Raji (cell line): ENCODE data around the gene ZNF292.

Experiments used
- POLR2A ChIP-seq: IDR thresholded peaks from 2 replicates; pipeline ENCODE4 v1.6.1; 2011; ENCODE audit warnings: low read depth, low read length, control low read depth; ENCODE audit not compliant: insufficient read depth

ZNF292 gene

GRCh38 chr6:87152526-87152955, 2.8 kb upstream of the ZNF292 start:
- TF ChIP-seq POLR2A = no peak

DNA sequence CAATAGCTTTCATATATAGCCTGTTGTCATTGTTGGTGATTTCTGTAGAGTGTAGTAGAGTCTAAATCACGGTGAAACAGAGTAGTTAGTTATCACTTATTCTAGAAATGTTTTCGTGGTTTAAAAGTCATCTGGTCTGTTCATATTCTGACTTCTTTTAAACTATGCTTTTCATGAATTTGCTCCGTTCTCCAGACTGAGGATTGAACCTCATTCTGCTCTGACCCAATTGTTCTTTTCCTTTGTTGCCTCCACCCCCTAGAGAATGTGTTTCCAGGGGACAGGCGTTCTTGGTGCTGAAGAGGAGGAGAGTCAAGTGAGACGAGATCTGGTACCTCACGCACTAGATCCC, 748 bp upstream of the ZNF292 start:
- no peak for TF ChIP-seq POLR2A

DNA sequence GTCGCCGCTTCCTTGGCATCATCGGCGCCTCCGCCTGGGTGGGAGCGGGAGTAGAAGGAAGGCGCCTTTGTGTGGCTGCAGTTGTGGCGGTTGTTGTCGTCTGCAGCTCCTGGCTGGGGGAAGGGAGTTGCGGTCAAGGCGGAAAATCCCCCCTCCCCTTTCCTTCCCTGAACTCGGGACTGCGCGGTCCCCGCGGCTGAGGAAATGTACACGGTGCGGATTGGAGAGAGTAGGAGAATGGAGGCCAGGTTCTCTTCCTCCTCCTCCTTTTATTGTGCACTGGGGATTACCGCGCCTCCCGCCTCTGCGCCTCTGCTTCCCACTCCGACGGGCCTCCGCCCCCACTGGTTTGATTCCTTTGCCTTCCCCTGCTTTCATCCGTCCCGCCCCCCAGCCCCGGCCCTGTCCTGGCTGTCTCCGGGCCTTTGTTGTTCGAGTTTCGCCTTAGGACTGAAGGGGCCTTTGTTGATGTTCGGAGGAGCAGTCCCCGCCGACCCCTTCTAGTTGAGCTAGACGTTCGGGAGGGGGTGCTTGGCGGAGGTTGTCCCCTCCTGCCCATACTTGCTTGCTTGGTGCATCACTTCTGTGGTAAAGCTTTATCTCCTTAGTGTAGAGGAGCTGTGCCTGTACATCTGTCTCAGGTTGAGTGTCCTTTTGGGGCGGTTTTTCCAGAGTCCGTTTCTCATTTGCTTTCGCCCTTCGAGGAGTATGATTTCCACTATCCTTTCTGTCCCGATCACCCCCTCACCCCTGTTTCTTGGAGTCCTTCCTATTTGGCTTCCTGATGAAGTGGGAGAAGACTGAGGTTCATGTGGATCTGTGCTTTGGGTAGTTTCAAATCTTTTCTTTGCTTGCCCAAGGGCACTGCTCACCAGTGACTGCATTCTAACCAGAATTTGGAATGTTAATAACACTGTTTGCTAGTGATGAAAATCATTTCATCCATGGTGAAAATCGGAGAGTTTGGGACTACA, 764 bp downstream of the ZNF292 start:
- no peak for TF ChIP-seq POLR2A

- TF ChIP-seq POLR2A = no peak
These were observed 5.9 kb downstream of the ZNF292 start for GRCh38 chr6:87161299-87161698.

GRCh38 chr6:87164004-87164403, 8.6 kb downstream of the ZNF292 start:
- no peak for TF ChIP-seq POLR2A

DNA sequence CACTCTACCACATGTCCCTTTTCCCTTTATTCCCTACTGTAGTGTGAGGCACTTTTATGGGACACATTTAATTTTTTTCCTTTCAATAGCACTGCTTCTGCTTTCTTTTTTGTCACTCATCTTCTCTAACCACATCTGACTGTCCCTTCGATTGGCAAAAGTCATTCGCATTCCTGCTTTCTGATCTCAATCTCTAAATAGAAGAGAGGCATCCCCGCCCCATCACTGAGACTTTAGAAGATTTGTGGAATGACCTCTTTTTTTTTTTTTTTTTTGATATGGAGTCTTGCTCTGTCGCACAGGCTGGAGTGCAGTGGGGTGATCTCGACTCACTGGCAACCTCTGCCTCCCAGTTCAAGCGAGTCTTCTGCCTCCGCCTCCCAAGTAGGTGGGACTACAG, 9.1 kb downstream of the ZNF292 start:
- no peak for TF ChIP-seq POLR2A

GRCh38 chr6:87165185-87165584, 9.8 kb downstream of the ZNF292 start:
- TF ChIP-seq POLR2A = no peak

GRCh38 chr6:87171938-87172633, 16.7 kb downstream of the ZNF292 start:
- no peak for TF ChIP-seq POLR2A

GRCh38 chr6:87174078-87174579, 18.8 kb downstream of the ZNF292 start:
- TF ChIP-seq POLR2A = no peak

- no peak for TF ChIP-seq POLR2A
These were observed 21.1 kb downstream of the ZNF292 start for GRCh38 chr6:87176493-87176892.

- no peak for TF ChIP-seq POLR2A
These were observed 24.9 kb downstream of the ZNF292 start for GRCh38 chr6:87180105-87180728.

DNA sequence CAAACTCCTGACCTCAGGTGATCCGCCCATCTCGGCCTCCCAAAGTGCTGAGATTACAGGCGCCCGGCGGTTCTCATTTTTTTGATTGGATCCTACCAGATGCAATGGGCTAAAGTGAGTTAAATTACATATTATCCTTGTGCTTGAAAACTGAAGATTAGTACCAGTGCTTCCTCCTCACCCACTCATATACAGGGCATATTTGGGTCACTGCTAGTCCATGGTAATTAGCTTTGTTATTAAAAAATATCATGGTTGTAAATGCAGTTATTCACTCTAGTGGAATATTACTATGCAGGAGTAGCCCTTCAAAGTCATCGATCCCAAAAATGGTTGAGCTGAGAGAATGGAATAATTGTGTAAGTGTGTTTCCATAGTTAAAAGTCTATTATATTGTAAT, 26.5 kb downstream of the ZNF292 start:
- no peak for TF ChIP-seq POLR2A

GRCh38 chr6:87182321-87182720, 27.0 kb downstream of the ZNF292 start:
- TF ChIP-seq POLR2A = no peak

DNA sequence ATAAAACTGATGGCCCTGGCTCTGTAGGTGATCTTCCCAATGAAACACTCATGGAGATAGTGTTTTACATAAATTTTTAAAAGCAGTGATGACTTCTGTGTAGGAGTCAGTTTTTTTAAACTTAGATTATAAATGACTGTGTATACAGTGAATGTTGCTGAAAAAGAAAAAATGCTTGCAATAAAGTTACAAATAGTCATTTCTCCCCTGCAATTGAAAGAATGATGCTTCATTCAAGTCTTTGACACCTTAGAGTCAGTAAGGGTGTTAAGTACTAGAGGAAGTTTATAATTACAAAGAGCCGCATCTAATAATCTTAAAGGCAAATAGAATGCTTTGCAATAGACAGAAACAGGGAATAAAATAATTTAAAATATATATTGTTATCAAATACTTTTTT, 27.6 kb downstream of the ZNF292 start:
- no peak for TF ChIP-seq POLR2A

GRCh38 chr6:87183687-87184086, 28.3 kb downstream of the ZNF292 start:
- no peak for TF ChIP-seq POLR2A
